Pulmonary artery endothelial cell (primary cell): ENCODE measurements around the gene HIGD1A. TPM values are rescaled to one million over a fixed set of nuclear protein-coding genes. Genes with fewer than 3 reads are reported as not detected.

ENCODE experiments used
- DNase-seq: peaks from one replicate; pipeline ENCODE4 v3.0.0-alpha.2; 2011; ENCODE audit warnings: low read depth, low spot score
- total RNA-seq: library from RNA; depleted of rRNA; stranded (reverse); fragments of >200 nt; gene quantifications from 2 replicates; pipeline ENCODE4 v1.2.3, GENCODE V29; 2014

HIGD1A gene
- total RNA-seq, 1 donor from 2014 or later, result 139 TPM

DNA sequence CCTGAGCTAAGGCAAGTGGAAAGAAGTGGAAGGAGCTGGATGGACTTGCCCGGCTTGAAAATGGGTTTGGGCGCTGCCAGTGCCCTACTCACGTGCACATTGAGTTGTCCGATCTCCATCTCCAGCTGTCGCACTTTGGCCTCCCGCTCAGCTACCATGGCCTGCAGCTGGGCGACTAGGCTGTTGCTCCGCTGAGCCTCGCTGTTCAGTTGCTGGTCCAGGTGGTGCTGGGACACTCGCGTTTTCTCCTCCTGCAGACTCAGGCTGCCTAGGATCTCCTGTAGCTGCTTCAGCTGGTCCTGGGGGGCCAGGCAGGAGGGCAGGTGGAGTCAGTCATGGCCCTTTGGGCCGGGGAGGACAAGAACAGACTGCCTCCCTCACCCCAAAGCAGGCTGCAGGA is 68.7 kb downstream of the HIGD1A start:
- no peak for DNase-seq

DNA sequence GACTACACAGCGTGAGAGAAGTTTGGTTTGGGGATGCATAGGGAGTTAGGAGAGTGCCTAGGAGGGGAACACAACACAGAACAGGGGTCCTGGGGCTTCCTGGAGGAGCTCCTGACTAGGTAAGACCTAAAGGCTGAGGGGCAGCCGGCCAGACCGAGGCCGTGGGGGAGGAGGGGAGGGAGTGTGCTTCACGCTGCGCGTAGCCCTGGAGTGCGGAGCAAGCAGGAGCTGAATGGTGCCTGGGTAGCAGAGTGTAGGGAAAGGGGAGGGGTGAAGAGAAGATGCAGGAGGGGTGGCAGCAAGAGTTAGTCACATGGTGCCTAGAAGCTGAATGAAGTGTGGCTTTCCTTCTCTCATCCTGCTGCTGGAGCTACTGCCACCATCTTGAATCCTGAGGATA is 69.3 kb downstream of the HIGD1A start:
- no peak for DNase-seq

DNA sequence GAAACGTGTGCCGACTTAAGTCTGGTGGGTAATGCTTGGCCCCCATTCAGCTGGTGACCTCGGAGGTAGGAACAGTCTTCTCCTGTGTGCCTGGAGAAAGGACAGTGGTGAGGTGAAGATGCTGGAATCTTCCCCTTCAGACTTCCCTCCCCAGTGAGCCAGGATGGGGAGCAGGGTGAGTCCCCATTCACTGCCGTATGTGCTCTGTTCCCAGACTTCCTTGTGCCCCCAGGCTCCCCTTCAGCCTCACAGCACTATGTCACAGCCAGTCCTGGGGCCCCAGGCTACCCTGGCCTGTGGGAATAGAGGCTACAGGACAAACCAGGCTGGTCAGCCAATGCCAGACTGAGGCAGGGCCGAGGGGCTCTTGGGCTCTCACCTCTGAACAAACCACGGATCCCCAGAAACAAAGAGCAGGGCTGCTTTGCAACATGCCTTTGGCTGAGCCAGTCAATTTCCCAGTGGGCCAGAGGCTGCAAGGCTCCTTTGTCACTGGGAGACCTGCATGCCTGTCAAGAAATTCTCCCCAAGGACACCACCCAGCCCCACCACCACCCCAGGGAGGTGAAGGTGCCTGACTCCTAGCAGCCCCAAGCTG is 69.9 kb downstream of the HIGD1A start:
- DNase-seq, result no peak

DNA sequence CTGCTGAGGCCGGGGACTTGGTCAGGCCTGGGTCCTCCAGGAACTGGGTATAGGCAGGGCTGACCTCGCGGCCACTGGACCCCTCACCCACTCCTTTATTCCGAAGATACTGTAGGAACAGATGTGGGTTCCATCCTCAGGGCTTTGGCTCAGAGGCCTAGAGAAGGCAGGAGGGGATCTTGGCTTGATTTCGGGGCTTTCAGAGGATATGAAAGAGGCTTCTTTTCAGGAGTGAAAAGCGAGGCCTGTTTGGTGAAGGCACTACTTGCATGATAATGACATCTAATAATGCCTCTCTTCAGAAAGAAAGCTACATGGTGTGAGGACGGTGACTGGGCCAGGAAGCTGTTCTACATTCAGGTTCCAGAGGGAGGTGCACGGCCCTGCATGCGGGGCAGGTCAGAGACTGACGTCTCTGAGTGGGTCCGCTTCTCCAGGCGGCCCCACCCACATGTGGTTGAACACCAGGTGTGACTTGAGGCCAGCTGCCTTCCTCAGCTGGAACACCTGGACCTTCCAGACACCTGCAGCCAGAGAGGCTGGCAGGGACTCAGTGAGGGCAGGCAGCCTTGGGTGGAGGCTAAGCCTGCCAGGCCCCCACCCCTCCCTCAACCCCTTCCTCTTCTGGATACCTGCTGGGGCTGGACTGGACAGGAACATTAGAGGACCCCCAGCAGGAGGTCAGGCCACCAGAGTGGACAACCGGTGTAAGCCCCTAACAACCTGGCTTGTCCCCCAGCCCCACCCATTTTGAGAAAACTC is 70.6 kb downstream of the HIGD1A start:
- DNase-seq, result no peak

Other genes starting within 250 kb of the HIGD1A start
- 79.9 and 96.4 TPM in 2 replicates for gene SEC22C, start 222.5 kb downstream of the HIGD1A start, total RNA-seq
- gene SS18L2, start 213.6 kb downstream of the HIGD1A start, total RNA-seq, result 34.2 and 40.9 TPM in 2 replicates
- 42.3 and 57.4 TPM in 2 replicates for gene NKTR, start 203.8 kb downstream of the HIGD1A start, total RNA-seq
- gene ZBTB47, start 150.8 kb downstream of the HIGD1A start, total RNA-seq, result 17.3 and 22.4 TPM in 2 replicates
- gene KLHL40, start 119.0 kb downstream of the HIGD1A start, total RNA-seq, result not detected in 2 replicates
- not detected in 2 replicates for gene HHATL, start 101.7 kb downstream of the HIGD1A start, total RNA-seq
- 0.07 and 0.33 TPM in 2 replicates for gene CCDC13, start 31.2 kb downstream of the HIGD1A start, total RNA-seq
- gene ACKR2, start 5.0 kb upstream of the HIGD1A start, total RNA-seq, result not detected in 2 replicates
- not detected in 2 replicates for gene CYP8B1, start 71.4 kb upstream of the HIGD1A start, total RNA-seq
- gene ZNF662, start 101.7 kb upstream of the HIGD1A start, total RNA-seq, result 1.3 and 1.4 TPM in 2 replicates
- gene GASK1A, start 174.8 kb upstream of the HIGD1A start, total RNA-seq, result under 0.01 and 0.04 TPM in 2 replicates